GM11168 (cell line): ENCODE measurements around the gene RAMAC.
"Not testable (repeated sequence)": the region's sequence is repeated elsewhere in the genome, so short reads cannot be mapped to it uniquely, and the experiment has no call there.

Experiments used
- in situ Hi-C: fragments of 300-500 bp; cut with MboI; formaldehyde crosslinking; loops from one replicate; pipeline ENCODE4 v1.12.0; 2022; ENCODE audit warnings: low sequenced_read_pairs; ENCODE audit not compliant: unreplicated experiment

The RAMAC gene

DNA sequence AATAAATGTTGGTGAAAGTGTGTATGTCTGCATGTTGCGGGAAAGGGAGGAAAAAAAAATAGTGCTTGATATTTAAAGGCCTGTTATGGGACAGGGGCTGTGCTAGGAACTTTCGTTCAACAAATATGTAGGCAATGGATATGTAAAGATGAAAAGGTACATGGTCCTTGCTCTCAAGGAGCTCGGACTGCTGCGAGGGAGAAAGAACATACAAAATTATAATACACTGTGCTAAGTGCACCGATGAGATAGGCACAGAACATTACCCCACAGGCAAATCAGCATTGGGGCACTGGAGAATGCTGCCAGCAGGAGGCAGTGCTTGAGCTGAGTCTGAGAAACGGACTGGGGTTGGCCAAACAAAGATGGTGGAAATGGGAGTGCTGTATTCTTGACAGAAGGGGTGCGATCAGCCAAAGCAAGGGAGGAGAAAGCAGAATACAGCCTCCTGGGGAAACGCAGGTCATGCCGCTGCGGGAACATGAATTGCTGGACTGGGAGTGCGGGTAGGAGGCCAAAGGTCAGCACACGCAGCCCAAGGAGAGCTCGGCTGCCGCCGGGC lies 24.8 kb downstream of the RAMAC start:
- in situ Hi-C loops, result loop anchor here (25.0 kb wide), 1 partner anchor 202 kb away; the partner anchor contains the start of gene HDGFL3

DNA sequence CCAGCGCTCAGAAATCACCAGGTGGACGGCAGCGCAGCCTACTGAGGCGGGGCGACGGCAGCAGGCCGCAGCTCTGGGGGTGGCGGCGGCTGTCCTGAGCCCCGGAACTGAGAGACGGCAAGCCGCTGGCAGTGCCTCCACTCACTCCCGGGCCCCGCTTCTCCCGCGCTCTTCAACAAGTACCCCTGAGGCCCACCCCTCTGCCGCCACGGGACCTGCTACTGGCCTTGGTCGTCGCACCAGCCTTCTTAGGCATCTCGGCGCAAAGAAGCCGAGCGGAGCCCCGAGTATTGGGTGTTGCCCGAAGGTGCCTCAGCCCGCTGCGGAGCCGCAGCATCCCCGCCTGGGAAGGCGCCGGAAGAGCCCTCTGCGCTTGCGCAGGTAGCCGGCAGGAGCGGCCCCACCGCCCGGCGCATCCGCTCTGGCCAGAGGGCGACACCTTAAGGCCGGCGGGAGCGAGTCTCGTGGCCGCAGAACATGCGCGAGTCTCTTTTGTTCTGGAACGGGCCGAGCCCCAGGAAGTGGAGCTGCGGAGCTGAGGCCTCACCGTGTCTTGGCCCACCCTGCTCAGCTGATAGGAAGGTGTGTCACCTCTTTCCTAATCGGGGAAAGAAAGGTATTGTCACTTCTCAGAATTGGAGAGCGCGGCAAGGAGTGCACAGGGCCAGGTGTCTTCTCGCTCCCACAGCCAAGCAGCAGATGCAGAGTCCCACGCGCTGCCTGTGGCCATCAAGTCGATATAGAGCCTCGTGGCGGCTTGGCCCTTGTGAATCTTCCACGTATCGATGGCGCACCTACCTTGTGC lies 25.5 kb downstream of the RAMAC start, which contains the start of gene C15orf40:
Gene C15orf40, minus strand, starts transcription at position 369 of the 805 bp plus-strand sequence. Its CDS starts 32 bp downstream, at position 337.
- in situ Hi-C loops, result loop anchor here (25.0 kb wide), 1 partner anchor 201 kb away; the partner anchor contains the start of gene HDGFL3

DNA sequence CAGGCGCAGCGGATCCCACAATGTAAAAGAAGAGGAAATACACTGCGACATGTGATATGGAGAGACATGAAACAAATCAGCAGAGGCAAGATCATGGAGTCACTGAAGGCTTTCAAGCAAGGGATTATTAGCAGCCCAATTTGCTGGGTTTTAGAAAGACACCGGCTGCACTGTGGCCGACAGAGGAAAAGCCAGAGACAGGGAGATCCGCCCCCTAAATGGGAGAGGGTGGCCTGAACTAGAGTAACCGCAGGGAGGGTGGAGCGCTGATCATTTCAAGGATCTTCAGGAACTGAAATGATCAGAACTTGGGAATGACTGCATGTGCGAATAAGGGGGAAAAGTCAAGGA lies 26.0 kb downstream of the RAMAC start:
- in situ Hi-C loops, result loop anchor here (25.0 kb wide), 1 partner anchor 200 kb away; the partner anchor contains the start of gene HDGFL3

DNA sequence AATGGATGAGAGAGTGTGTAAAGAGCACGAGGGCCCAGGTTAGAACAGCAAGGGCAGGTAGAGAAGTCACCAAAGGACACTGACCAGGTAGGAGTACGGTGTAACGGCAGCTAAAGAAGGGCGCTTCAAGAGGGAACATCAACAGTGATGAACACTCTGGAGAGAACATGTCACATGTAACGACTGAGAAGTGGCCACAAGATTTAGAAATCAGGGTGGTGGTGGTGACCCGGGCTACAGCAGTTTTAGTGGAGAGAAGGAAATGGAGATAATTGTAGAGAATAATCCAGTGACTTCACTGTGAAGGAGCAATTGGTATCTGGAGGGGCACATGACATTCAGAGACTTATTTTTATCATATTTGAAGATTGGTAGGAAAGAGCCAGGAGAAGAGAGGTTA lies 26.6 kb downstream of the RAMAC start:
- in situ Hi-C loops, result loop anchor here (25.0 kb wide), 1 partner anchor 200 kb away; the partner anchor contains the start of gene HDGFL3

DNA sequence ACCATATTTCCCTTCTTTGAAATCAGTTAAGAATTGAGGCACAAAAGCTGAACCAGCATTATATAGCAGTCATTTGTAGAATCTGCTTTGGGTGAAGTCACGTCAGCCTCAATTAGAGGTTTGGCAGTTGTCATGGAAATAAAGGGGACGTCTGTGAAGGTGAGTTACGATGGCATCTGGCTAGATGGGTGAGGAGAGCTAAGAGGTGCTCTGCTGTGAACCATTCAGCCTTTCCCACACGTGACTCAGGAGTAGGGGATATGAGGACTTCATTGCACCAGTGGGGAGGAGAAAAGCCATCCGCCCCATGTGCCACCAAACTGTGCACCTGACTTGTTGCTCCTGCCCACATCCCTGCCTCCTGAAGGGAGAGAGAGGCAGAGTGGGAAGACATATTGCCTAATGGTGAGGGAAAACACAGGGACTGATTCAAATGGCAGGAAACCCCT lies 28.2 kb downstream of the RAMAC start:
- in situ Hi-C loops, result loop anchor here (25.0 kb wide), 1 partner anchor 198 kb away; the partner anchor contains the start of gene HDGFL3

DNA sequence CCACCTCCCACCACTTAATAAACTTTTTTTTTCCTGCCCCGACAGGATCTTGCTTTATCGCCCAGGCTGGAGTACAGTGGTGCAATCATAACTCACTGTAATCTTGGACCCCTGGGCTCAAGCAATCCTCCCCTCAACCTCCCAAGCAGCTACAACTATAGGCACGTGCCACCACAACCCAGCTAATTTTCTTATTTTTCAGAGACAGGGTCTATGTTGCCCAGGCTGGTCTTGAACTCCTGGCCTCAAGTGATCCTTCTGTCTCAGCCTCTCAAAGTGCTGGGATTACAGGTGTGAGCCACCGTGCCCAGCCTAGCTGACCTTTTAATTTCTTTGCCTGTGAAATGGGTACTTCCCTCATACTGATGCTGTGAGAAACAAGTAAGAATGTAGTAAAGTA lies 29.4 kb downstream of the RAMAC start:
- in situ Hi-C loops, result loop anchor here (25.0 kb wide), 1 partner anchor 197 kb away; the partner anchor contains the start of gene HDGFL3

DNA sequence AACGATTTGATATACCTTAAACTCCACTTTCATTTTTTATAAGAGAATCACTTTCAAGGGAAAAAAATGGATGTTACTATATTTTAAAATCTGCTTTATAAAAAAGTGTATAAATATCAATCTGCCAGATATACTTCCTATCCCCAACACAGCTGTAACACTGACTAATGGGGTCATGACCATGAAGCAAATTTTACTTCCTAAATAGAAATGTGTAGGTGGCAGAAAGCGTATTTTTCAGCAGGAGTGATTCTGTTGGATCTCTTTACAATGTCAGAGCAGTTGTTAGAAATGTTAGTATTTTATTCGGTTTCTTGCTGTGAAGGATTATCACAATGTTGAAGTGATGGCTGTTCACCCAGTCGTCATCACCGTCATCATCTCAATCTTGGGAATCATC lies 30.9 kb downstream of the RAMAC start:
- in situ Hi-C loops, result loop anchor here (25.0 kb wide), 1 partner anchor 195 kb away; the partner anchor contains the start of gene HDGFL3

DNA sequence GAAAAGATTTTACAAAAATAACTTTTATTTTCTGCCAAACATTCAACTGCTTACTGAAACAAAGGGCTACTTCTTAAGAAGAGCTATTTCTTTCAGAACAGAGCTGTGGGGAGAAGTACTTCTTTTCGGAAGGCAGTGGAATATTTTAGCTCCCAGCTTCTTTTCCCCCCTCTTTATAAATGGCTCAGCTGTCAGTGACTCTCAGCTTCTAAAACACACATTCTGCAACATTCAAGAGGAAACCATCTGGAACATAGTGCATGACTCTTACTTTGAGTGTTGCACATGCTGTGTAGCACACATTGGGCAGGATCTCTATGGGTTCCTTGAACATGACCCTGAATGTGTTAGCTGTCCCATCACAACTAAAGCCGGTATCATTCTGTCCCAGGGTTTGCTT lies 32.4 kb downstream of the RAMAC start:
- in situ Hi-C loops, result loop anchor here (25.0 kb wide), 1 partner anchor 194 kb away; the partner anchor contains the start of gene HDGFL3

DNA sequence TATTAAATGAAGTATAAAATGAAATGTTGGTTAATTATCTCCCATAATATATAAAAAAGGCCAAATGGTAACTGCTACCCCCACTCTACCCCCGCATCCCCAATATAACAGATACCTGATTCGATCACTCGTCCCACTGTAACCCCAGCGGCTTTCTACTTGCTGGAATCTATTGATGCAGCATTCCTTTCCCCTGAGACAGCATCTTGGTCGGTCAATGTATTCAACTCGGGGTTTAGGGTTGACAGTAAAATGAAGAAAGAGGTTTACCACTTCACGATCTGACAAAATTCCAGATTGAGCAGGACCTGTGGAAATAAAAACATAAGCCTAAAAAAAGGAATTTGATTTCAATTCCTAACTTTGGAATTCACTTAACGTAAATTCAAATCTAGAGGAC lies 44.0 kb downstream of the RAMAC start:
- in situ Hi-C loops, result no loop called here

DNA sequence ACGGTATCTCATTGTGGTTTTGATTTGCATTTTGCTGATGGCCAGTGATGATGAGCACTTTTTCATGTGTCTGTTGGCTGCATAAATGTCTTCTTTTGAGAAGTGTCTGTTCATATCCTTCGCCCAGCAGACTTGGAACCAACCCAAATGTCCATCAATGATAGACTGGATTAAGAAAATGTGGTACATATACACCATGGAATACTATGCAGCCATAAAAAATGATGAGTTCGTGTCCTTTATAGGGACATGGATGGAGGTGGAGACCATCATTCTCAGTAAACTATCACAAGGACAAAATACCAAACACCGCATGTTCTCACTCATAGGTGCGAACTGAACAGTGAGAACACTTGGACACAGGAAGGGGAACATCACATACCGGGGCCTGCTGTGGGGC lies 45.2 kb downstream of the RAMAC start:
- in situ Hi-C loops, result not testable (repeated sequence)

DNA sequence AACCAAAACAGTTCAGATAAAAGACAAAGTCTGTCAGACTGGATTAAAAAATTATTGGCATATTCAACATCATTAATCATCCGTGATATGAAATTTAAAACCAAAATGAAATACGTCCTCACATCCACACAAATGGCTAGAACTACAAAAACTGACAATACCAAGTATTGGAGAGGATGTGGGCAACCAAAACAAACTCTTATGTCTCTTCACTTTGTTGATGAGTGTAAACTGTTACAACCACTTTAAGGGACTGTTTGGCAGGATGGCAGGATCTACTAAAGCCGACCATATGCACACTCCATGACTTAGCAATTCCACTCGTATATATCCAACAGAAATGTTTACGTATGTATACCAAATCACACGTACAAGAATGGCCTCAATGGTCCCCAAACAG lies 50.2 kb downstream of the RAMAC start:
- in situ Hi-C loops, result no loop called here

DNA sequence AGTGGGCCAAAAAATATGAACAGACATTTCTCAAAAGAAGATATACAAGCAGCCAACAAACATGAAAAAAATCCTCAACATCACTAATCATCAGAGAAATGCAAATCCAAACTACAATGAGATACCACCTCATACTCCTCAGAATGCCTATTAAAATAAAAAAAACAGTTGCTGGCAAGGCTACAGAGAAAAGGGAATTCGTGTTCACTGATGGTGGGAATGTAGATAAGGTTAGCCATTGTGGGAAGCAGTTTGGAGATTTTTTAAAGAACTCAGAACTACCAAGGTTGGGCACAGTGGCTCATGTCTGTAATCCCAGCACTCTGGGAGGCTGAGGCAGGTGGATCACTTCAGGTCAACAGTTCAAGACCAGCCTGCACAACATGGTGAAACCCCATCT lies 53.2 kb downstream of the RAMAC start:
- in situ Hi-C loops, result no loop called here
